NT2/D1 (cell line): ENCODE measurements around the gene ATP8B3.

ENCODE experiments used
- DNase-seq: peaks from one replicate; pipeline ENCODE4 v3.0.0-alpha.2; 2011; ENCODE audit warnings: low read depth, low spot score
- H3K27me3 ChIP-seq: 2 replicates; pipeline ENCODE4 v1.6.0; 2011; ENCODE audit warnings: mild to moderate bottlenecking; ENCODE audit not compliant: insufficient read length, insufficient read depth
- H3K36me3 ChIP-seq: 2 replicates; pipeline ENCODE4 v1.6.1; 2011; ENCODE audit warnings: mild to moderate bottlenecking, low read length, mixed read lengths; ENCODE audit not compliant: insufficient read depth, insufficient read length
- H3K4me1 ChIP-seq: 2 replicates; pipeline ENCODE4 v1.5.1; 2011; ENCODE audit not compliant: insufficient read depth, insufficient read length
- H3K4me3 ChIP-seq: 2 replicates; pipeline ENCODE4 v1.5.1; 2011; ENCODE audit warnings: low read depth; ENCODE audit not compliant: insufficient read length
- H3K9ac ChIP-seq: 2 replicates; pipeline ENCODE4 v1.6.0; 2011; ENCODE audit warnings: low read depth; ENCODE audit not compliant: insufficient read length
- H3K9me3 ChIP-seq: 2 replicates; pipeline ENCODE4 v1.5.1; 2011; ENCODE audit warnings: mild to moderate bottlenecking, low read length; ENCODE audit not compliant: insufficient read depth
- SUZ12 ChIP-seq: IDR thresholded peaks from 2 replicates; pipeline ENCODE4 v1.6.1; 2011; ENCODE audit not compliant: insufficient read length, insufficient read depth; ENCODE audit errors: extremely low read depth
- YY1 ChIP-seq: IDR thresholded peaks from 2 replicates; pipeline ENCODE4 v1.6.1; 2011; ENCODE audit not compliant: insufficient read length, insufficient read depth
- ZNF274 ChIP-seq: IDR thresholded peaks from 2 replicates; pipeline ENCODE4 v1.6.1; 2011; ENCODE audit warnings: mild to moderate bottlenecking, low read depth, low read length

Gene ATP8B3

DNA sequence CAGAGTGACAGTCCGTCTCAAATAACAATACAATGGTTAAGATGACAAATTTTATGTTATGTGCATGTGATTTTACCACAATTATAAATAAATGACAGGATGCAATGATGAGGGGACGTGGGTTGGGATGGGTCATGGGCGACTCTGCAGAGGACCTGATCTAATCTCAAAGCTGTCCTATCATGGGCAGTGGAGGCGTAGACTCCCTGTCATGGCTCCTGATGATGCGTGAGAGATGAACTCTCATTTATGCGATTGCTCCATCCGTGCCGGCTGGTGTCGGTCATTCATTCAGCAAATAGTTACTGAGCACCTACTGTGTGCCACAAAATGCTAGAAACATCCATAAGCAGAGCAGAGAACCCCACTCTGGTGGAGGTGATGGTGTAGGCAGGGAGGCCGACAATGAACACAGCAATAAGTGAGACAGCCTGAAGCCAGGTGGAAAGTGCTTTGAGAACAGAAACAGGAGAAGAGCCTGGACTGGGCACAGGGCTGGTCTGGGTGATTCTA, 37.9 kb upstream of the ATP8B3 start:
- DNase-seq = no peak
- peaks cover 26% of the 10 kb centered on the region for H3K4me1 ChIP-seq
- H3K4me3 ChIP-seq = no peak overlapping the region
- TF ChIP-seq YY1 = no peak
- TF ChIP-seq SUZ12 = no peak
- no peak for TF ChIP-seq ZNF274
- peaks cover 43% of the 10 kb centered on the region for H3K36me3 ChIP-seq
- H3K9me3 ChIP-seq = no peaks in the 10 kb centered on the region
- H3K9ac ChIP-seq = no peak overlapping the region
- H3K27me3 ChIP-seq = no peaks in the 10 kb centered on the region

GRCh38 chr19:1849132-1849474, 37.0 kb upstream of the ATP8B3 start:
- no peak overlapping the region for H3K9ac ChIP-seq

DNA sequence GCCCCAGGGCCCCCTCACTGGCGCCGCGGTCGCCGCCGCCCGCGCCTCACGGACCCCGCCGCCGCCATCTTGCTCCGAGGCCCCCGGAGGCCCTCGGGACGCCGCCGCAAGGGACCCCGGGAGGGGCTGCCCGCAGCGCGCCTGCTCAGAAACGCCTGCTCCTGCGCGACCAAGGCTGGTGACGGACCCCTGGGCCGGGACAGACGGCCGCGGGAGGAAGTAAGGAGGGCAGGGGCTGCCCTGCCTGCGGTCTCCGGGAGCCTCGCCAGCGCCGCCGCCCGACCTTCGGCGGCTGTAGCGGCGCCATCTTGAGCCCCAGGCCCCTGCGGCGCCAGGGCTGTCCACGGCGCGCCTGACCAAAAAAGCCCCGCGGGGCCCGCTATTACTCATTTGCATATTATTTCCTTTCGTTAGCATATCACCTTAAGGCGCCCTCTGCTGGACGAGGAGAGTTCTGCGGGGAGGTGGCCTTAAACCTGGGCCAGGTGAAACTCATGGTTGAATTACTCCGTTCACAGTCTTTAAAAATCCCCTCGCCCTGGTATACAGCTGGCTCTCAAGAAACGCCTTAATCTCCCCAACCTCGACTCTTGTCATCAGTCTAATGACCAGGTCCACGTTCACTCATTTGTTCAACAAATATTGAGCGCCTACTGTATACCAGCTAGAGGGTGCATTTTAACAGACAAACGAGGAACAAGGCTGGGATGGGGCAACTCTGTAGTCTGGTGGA, 36.5 kb upstream of the ATP8B3 start, which contains the start of gene REXO1:
Gene REXO1, minus strand, starts transcription at position 85 of the 733 bp plus-strand sequence. CDS start 125 bp downstream, outside the sequence.
- peak; percentile 93 for DNase-seq
- Histone ChIP-seq H3K27me3 (no peaks in the 10 kb centered on the region), H3K9ac (peak within 1 kb of the TSS; percentile 98), H3K36me3 (peaks cover 52% of the 10 kb centered on the region), H3K4me1 (peaks cover 25% of the 10 kb centered on the region), H3K4me3 (peak within 1 kb of the TSS; percentile 98), H3K9me3 (no peaks in the 10 kb centered on the region)
- TF ChIP-seq SUZ12 = no peak
- TF ChIP-seq ZNF274 = no peak
- TF ChIP-seq YY1 = peak; percentile 81

More at GRCh38 chr19:1849132-1849474, 37.0 kb upstream of the ATP8B3 start:
- no peak for DNase-seq
- Histone ChIP-seq H3K36me3 (peaks cover 48% of the 10 kb centered on the region), H3K27me3 (no peaks in the 10 kb centered on the region), H3K4me1 (peaks cover 27% of the 10 kb centered on the region), H3K4me3 (no peak overlapping the region), H3K9me3 (no peaks in the 10 kb centered on the region)
- TF ChIP-seq SUZ12 (no peak), ZNF274 (no peak), YY1 (no peak)

DNA sequence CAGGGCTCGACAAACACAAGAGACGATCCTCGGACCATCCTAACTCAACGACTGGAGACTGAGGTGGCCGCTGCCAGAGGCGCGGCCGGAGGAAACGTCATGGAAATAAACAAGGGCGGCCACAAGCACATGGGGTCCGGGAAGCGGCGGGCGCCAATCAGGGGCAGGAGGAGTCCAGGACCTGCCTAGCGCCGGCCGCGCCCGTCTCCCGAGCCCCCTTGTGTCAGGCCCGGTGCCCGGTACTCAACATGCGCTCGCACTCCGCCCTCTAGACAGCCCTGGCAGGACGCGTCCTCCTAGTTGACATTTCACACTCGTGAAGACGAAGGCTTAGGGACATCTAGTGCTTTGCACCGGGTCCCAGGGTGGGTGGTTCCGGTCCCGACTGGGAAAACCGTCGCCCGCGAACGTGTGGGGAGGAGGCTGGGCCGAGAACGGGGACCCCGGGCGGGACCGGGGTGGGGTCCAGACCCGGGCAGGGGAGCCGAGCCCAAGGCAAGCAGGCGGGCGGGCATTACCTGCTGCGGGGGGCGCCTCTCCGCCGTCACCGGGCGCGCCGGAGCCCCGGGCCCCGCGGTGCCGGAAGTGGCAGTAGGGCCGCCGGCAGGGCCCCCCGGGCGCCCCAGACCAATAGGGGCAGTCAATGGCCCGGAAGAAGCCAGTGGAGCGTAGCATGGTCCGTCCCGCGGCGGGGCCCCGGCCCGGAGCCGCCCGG, 35.8 kb upstream of the ATP8B3 start:
- Histone ChIP-seq H3K9me3 (no peaks in the 10 kb centered on the region), H3K4me1 (peaks cover 22% of the 10 kb centered on the region)
- DNase-seq = no peak

GRCh38 chr19:1847348-1847683, 35.2 kb upstream of the ATP8B3 start:
- H3K4me1 ChIP-seq = peaks cover 21% of the 10 kb centered on the region
- H3K9me3 ChIP-seq = no peaks in the 10 kb centered on the region
- TF ChIP-seq YY1 = no peak
- TF ChIP-seq ZNF274 = no peak
- TF ChIP-seq SUZ12 = no peak
- no peak for DNase-seq
- no peaks in the 10 kb centered on the region for H3K27me3 ChIP-seq
- H3K9ac ChIP-seq = peak overlapping the region; percentile 98
- H3K4me3 ChIP-seq = peak overlapping the region; percentile 98
- H3K36me3 ChIP-seq = peaks cover 48% of the 10 kb centered on the region

More for the DNA sequence above, 35.8 kb upstream of the ATP8B3 start:
- TF ChIP-seq ZNF274 (no peak), YY1 (no peak), SUZ12 (no peak)
- Histone ChIP-seq H3K9ac (peak overlapping the region; percentile 98), H3K4me3 (peak overlapping the region; percentile 98), H3K36me3 (peaks cover 52% of the 10 kb centered on the region), H3K27me3 (no peaks in the 10 kb centered on the region)

- peaks cover 23% of the 10 kb centered on the region for H3K4me1 ChIP-seq
These were observed 34.6 kb upstream of the ATP8B3 start for GRCh38 chr19:1846517-1847204.

GRCh38 chr19:1845642-1846041, 33.6 kb upstream of the ATP8B3 start:
- no peak for TF ChIP-seq SUZ12
- TF ChIP-seq ZNF274 = no peak
- no peak for TF ChIP-seq YY1
- Histone ChIP-seq H3K4me3 (no peak overlapping the region), H3K4me1 (peaks cover 27% of the 10 kb centered on the region), H3K36me3 (peaks cover 53% of the 10 kb centered on the region), H3K9ac (peak overlapping the region; percentile 39), H3K9me3 (no peaks in the 10 kb centered on the region), H3K27me3 (no peaks in the 10 kb centered on the region)
- DNase-seq = no peak

More at GRCh38 chr19:1846517-1847204, 34.6 kb upstream of the ATP8B3 start:
- H3K9me3 ChIP-seq = no peaks in the 10 kb centered on the region
- H3K9ac ChIP-seq = peak overlapping the region; percentile 98
- H3K4me3 ChIP-seq = peak overlapping the region; percentile 98
- H3K36me3 ChIP-seq = peaks cover 45% of the 10 kb centered on the region
- no peaks in the 10 kb centered on the region for H3K27me3 ChIP-seq
- DNase-seq = no peak
- TF ChIP-seq YY1 (no peak), SUZ12 (no peak), ZNF274 (no peak)
